Measurements from ENCODE around the gene CSE1L. TPM values are rescaled to one million over a fixed set of nuclear protein-coding genes. Genes with fewer than 3 reads are reported as not detected.

CSE1L gene
- total RNA-seq, 1 experiment from 2014 or later, result 158 TPM

GRCh38 chr20:49046087-49046900, at the start of gene CSE1L (continued):
- no peak for TF ChIP-seq EGR1 (IDR thresholded peaks at IDR 0.05; ENCODE audit: low read depth)
- no peak for TF ChIP-seq ZBTB33 (IDR thresholded peaks at IDR 0.05; ENCODE audit: extremely low read depth, insufficient replicate concordance, low read length)

- intact Hi-C loops (cut with micrococcal nuclease), result no loop called here
- no TSS peak for BruUV-seq (replicated peaks)
- no peak overlapping the region for H3K27ac ChIP-seq (ENCODE audit: low read depth, low read length)
- no peak overlapping the region for H2AFZ ChIP-seq (ENCODE audit: low read depth, low read length, poor library complexity, severe bottlenecking)
- POLR2A ChIA-PET, result no interaction called here
- H3K9me2 ChIP-seq (ENCODE audit: insufficient read depth), result no peaks in the 10 kb centered on the region
- peaks cover 21 to 30% of the 10 kb centered on the region in 2 experiments for H3K36me3 ChIP-seq (ENCODE audit: control insufficient read depth in 1 of 2, insufficient read depth in 2 of 2, low read length in 2 of 2)
- H3K4me1 ChIP-seq (ENCODE audit: control insufficient read depth in 1 of 2, insufficient read depth in 2 of 2, low read length in 2 of 2), result no peaks in the 10 kb centered on the region
- ATAC-seq, result no peak
- no peaks in the 10 kb centered on the region for H3K9me3 ChIP-seq (ENCODE audit: control insufficient read depth in 1 of 2, insufficient read depth in 1 of 2, low read depth in 1 of 2, low read length in 2 of 2)
- RAD21 ChIA-PET (ENCODE audit: low non-redundant PET in 1 of 2, low total read pairs in 2 of 2, uncharacterized antibody in 2 of 2, unreplicated experiment in 2 of 2), result no interaction called here
- H4K20me1 ChIP-seq (ENCODE audit: insufficient read depth), result no peaks in the 10 kb centered on the region
- H3K4me2 ChIP-seq (ENCODE audit: low read length), result no peak overlapping the region
- H3K79me2 ChIP-seq (ENCODE audit: insufficient read depth, low read length), result no peaks in the 10 kb centered on the region
- no peak for DNase-seq (ENCODE audit: low read depth, low spot score)
- H3K4me3 ChIP-seq (replicated peaks in 1 of 2; ENCODE audit: low read depth in 1 of 2, low read length in 2 of 2), result no peak overlapping the region
- H3K9ac ChIP-seq (ENCODE audit: low read length), result no peak overlapping the region
- CTCF ChIA-PET, result no interaction called here
- no peaks in the 10 kb centered on the region for H3K27me3 ChIP-seq (ENCODE audit: insufficient read depth, low read length)
- TF ChIP-seq EZH2phosphoT487 (IDR thresholded peaks at IDR 0.05; ENCODE audit: borderline replicate concordance) (no peak), REST (IDR thresholded peaks at IDR 0.05; ENCODE audit: low read depth) (no peak), ZBTB33 (IDR thresholded peaks at IDR 0.05; ENCODE audit: extremely low read depth, insufficient replicate concordance, low read length) (no peak), CBX3 (IDR thresholded peaks at IDR 0.05; ENCODE audit: low read depth) (no peak), YY1 (IDR thresholded peaks at IDR 0.05; ENCODE audit: extremely low read depth, insufficient replicate concordance, low read depth, low read length) (no peak), RAD21 (IDR thresholded peaks at IDR 0.05; ENCODE audit: low read depth) (no peak), SRF (IDR thresholded peaks at IDR 0.05; ENCODE audit: low read depth) (no peak), SIN3A (IDR thresholded peaks at IDR 0.05; ENCODE audit: low read depth) (no peak), TCF7L2 (IDR thresholded peaks at IDR 0.05; ENCODE audit: borderline replicate concordance, extremely low read depth, insufficient read depth, insufficient read length) (no peak), CEBPB (IDR thresholded peaks at IDR 0.05; ENCODE audit: low read depth) (no peak), ZNF274 (IDR thresholded peaks at IDR 0.05; ENCODE audit: low read depth, low read length) (no peak), JUND (IDR thresholded peaks at IDR 0.05) (no peak), MAX (IDR thresholded peaks at IDR 0.05) (no peak)
Observed at GRCh38 chr20:48999890-49000870, 45.9 kb upstream of the CSE1L start.
